ENCODE results near the gene TACC2. TPM values are rescaled to one million over a fixed set of nuclear protein-coding genes. Genes with fewer than 3 reads are reported as not detected.

TACC2 gene
- total RNA-seq, 1 experiment from 2014 or later, result 3.0 TPM

DNA sequence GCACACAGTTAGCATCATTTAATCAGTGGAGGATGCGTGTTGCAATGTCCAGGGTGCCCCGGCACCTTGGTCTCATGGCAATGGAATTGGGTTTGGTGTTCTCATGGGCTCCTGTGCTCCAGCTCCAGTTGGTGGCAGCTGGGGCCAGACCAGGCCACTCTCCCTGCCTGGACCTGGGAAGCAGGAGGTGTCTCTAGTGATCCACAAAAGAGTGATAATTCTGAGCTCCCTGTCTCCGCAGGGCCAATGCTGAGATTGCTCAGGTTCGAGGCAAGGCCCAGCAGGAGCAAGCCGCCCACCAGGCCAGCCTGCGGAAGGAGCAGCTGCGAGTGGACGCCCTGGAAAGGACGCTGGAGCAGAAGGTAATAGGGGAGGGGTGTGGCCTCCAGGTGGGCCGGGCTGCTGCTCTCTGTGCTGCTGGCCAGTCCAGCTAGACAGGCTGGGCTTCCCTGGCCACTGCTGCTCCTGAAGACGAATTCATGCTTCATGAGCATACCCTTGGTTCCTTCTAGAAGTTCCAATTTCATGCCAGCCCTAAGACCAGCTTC, 260.4 kb downstream of the TACC2 start:
- no peak for DNase-seq (ENCODE audit: low read depth, low spot score)
- in situ Hi-C loops (cut with HindIII; ENCODE audit: low pct_unique_long_range_greater_than_20kb, low sequenced_read_pairs), result no loop called here

DNA sequence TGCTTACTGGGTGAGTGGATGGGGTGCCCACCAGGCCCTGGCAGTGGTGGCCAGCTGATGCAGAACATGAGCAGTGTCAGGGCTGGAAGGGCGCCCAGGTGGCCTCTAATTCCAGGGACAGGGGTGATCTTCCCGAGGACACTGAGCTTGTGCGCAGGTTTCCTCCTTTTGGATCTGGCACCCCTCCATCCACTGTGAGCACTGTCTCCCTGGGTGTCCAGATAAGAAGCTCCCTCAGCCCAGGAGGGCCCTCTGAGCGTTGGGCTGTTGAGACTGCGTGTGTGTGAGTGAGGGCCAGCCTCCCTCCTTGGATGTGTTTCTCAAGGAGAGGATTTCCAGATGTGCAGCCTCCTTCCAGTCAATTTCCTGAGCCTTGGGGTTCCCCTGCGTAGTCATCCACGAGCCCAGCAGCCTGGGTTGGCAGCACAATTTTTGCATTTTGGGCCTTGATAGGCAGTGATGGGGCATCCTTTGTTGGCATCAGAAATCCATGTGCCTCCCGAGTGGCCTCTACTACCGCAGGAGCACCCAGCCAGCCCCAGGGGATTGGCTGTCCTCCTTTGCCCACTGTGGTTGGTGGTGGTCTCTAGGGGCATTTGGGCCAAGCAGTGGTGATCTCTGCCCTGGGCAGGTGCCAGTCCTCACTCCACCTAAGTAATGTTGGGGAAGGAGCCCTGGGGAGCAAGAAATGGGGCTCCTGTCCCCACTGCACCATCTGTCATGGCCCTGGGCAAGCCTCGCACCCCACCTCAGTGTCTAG, 261.2 kb downstream of the TACC2 start:
- in situ Hi-C loops (cut with HindIII; ENCODE audit: low pct_unique_long_range_greater_than_20kb, low sequenced_read_pairs), result no loop called here
- no peak for DNase-seq (ENCODE audit: low read depth, low spot score)

DNA sequence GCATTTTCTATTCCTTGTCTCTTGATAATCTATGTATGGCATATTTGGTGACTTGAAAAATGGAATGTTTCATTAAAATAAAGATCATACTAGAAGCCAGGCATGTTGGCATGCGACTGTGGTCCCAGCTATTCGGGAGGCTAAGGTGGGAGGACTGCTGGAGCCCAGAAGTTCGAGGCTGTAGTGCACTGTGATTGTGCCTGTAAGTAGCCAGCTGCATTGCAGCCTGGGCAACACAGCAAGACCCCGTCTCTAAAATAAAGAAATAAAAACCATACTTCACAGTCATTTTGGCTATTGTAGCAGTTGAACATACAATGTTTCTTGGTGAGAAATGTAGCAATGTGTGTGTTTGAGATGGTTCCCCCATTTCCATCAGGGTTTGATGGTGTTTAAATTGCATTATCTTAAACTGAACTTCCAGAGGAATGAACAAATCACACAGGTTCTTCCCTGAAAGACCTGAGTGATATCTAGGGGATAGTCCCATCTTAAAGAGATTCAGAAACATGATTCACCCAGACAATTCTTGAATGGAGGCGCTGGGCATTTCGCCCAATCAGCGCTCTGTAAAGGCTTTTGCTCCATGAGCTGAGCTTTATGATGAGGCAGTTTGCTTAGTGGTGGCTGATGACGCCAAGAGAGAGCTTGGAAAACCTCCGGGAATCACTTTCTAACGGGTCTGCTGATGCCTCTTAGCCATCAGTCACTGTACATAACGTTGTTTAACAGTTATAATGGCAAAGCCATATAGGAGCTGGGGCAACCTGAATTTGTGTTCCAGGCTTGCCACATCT, 262.7 kb downstream of the TACC2 start:
- no peak for DNase-seq (ENCODE audit: low read depth, low spot score)

DNA sequence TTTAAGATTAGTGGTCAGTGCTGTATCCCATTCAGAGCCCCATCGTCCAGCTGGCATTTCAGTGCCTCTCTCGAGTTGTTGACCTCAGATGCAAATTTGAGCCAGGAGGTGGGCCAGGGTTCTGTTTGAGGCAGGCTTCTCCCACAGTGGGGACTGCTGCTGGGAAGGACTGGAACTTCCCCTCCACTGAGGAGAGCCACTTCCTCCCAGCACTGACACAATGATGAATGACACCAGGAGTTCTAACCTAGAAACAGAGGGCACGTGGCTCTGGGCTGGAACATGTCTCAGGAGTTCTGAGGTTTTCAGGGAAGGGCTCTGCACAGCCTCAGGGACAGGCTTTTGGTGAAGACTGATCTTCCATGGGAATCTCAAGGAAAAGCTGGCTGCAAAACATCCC, 263.8 kb downstream of the TACC2 start:
- in situ Hi-C loops (cut with HindIII; ENCODE audit: low pct_unique_long_range_greater_than_20kb, low sequenced_read_pairs), result no loop called here
- no peak for DNase-seq (ENCODE audit: low read depth, low spot score)

More for the DNA sequence above, 262.7 kb downstream of the TACC2 start:
- in situ Hi-C loops (cut with HindIII; ENCODE audit: low pct_unique_long_range_greater_than_20kb, low sequenced_read_pairs), result no loop called here

DNA sequence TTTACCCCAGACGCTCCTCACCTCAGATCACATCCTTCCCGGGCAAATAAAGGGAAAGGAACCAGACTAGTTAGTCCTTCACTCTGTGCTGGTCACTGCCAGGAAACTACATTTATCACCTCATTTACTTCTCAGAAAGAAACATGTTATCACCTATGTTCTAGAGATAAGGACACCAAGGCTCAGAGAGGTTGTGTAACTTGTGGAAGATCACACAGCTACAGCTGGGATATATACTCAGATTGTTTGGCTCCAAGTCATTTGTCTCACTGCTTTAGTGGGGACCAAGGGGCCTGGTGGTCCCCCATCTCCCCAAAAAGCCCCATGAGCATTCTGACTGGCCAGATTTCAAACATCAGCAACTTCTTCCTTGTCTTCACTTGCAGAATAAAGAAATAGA, 264.6 kb downstream of the TACC2 start:
- in situ Hi-C loops (cut with HindIII; ENCODE audit: low pct_unique_long_range_greater_than_20kb, low sequenced_read_pairs), result no loop called here
- DNase-seq (ENCODE audit: low read depth, low spot score), result no peak

DNA sequence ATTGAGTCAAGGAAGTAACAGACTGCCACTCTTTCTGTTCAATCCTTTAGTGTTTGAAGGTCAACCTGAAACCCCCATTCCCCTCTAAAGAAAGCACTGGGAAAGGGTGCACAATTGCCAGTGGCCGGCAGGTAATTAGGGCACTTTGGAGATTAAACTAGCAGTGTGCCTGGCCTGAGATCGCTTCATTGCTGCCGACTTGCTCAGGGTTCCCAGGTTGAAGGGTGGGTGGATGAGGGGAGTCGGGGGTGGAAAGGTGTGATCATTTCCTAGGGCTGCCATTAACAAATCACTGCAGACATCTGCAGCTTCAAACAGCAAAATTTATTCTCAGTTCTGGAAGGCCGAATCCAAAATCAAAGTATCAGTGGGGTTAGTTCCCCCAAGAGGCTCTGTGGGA, 265.9 kb downstream of the TACC2 start:
- in situ Hi-C loops (cut with HindIII; ENCODE audit: low pct_unique_long_range_greater_than_20kb, low sequenced_read_pairs), result no loop called here
- no peak for DNase-seq (ENCODE audit: low read depth, low spot score)

DNA sequence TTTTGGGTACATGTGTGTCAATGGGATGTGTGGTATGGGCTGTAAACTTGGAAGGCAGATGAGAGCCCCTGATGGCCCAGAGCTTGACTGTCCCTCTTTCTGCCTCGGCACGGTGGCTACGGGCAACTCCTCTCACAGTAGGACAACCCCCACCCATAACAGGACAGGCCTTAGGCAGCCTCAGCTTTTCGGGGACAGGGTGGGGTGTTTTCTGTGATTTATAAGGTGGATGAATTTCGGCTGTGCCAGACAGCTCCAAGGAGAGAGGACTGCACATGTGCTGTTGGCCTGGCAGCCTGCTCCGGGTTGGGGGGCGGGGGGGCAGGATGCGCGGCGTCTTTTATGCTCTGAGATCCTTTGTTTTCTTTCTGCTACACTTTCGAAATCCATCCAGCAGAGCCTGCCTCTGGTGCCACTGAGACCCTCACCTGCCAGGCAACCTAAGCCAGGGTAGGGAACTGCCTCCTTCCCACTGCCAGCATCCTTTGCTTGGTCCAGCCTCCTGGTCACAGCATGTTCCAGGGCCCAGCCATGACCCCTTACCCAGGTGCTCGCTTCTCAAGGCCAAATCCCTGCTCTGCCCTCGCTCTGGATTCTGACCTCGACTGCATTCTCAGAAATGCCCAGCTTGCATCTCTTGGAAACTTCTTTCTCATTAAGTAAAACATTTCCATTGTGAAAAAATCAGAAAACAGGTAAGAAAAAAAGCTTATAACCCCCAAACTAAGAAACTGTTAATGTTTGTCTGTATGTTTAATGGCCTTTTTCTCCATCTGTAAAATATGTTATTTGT, 266.7 kb downstream of the TACC2 start:
- DNase-seq (ENCODE audit: low read depth, low spot score), result no peak
- in situ Hi-C loops (cut with HindIII; ENCODE audit: low pct_unique_long_range_greater_than_20kb, low sequenced_read_pairs), result no loop called here

DNA sequence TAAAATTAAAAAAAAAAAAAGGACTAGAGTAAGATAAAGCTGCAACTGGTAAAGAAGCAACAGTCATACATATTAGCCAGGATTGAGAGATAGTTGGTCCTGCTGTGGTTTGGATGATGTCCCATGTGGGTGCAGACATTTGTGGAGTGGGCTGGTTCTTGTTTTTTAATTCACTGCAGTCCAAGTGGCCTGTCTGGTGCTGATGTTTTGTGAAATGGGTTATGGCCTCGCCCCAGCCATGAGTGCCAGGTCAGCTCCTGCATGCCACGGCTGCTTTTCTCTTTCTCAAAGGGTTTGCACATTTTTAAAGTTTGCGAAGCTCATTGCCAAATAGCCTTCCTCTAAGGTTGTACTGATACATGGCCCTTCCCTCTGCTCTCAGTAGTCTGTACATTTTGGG, 268.1 kb downstream of the TACC2 start:
- in situ Hi-C loops (cut with HindIII; ENCODE audit: low pct_unique_long_range_greater_than_20kb, low sequenced_read_pairs), result no loop called here

DNA sequence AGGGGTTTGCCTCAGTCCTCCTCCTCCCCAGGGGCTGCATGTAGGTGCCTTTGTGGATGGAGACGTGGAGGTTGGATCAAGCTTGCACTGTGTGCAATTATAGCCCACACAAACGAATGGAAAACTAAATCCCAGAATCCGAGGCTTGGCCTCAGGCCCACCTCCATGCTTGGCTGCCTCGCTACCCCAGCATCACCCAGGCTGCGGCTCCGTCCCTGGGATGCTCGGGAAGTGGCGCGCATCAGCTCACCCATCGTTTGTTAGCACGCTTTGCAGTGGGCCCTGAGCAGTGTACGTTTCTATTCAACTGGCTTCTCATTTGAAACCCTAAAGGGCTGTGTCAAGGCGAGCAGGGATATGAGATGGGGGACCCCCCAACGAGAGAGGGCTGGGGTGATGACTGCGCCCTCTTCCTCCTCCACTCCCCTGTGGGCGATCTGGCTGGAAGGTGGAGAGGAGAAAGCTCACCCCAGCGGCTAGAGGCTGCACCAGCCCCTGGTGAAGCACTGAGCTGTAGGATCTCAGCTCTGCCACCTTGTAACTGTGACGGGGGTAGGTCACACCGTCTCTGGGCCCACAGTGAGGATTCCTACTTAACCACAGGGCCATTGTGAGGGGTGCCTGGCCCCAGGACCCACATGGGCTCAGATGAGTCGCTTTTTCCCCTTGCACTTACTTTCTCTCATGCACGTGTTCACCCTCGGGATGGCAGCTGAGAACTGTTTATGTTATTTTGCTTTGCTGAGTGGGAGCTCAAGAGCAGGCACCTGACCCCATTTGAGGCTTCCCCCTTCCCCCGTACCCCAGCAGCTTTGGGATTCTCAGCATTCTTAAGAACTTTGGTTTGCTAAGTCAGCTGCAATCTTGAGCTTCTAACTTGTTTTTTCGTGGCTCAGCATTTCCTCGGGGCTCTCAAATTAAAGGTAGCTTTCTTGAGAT, 269.4 kb downstream of the TACC2 start:
- in situ Hi-C loops (cut with HindIII; ENCODE audit: low pct_unique_long_range_greater_than_20kb, low sequenced_read_pairs), result no loop called here
- no peak for DNase-seq (ENCODE audit: low read depth, low spot score)

More for the DNA sequence above, 268.1 kb downstream of the TACC2 start:
- no peak for DNase-seq (ENCODE audit: low read depth, low spot score)

DNA sequence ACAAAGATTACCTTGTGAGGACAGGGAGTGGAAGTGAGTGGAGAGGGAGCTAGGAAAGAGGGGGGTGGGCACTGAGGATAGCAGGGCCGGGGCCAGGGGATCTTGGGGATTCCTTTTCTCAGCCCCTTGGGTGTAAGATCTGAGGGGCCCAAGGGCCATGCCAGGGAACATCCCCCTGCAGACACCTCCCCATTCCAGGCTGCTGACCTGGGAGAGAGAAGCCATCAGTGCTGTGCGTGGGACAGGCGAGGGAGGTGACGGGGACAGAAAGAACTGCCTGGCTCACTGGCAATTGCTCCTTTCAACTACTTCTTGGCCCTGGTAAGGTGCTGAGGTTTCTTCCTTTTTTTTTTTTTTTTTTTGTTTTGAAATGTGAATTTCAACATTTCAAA, 270.1 kb downstream of the TACC2 start:
- in situ Hi-C loops (cut with HindIII; ENCODE audit: low pct_unique_long_range_greater_than_20kb, low sequenced_read_pairs), result no loop called here
- DNase-seq (ENCODE audit: low read depth, low spot score), result no peak

DNA sequence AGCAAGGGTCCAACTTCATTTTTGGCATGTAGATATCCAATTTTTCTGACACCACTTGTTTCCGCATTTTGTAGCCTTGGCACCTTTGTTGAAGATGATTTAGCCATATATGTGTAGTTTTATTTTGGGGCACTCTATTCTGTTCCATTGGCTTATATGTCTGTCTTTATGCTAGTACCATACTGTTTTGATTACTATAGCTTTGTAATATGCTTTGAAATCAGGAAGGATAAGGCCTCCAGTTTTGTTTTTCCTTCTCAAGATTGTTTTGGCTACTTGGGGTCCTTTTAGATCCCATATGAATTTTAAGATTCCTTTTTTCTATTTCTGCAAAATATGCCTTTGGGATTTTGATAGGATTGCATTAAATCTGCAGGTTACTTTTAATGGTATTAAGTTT, 272.6 kb downstream of the TACC2 start:
- DNase-seq (ENCODE audit: low read depth, low spot score), result no peak
- in situ Hi-C loops (cut with HindIII; ENCODE audit: low pct_unique_long_range_greater_than_20kb, low sequenced_read_pairs), result no loop called here

DNA sequence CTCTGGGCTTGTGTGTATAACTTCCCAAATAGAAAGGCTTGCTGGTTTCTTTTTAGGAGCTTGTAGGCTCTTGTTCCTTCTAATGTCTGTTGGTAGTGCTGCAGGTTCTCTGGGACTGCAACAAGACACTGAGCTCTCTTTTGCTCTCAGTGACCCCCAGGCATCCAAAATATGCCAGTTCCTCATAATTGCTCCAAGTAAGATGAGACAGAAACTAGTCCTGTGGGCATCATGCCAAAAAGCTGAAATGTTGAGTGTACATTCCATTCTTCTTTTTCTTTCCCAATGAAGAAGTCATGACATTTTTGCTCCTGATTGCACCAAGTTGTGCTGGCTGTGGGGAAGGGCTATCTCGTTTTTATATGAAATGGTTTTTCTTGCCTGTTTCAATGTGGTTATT, 275.0 kb downstream of the TACC2 start:
- in situ Hi-C loops (cut with HindIII; ENCODE audit: low pct_unique_long_range_greater_than_20kb, low sequenced_read_pairs), result no loop called here
- DNase-seq (ENCODE audit: low read depth, low spot score), result no peak

DNA sequence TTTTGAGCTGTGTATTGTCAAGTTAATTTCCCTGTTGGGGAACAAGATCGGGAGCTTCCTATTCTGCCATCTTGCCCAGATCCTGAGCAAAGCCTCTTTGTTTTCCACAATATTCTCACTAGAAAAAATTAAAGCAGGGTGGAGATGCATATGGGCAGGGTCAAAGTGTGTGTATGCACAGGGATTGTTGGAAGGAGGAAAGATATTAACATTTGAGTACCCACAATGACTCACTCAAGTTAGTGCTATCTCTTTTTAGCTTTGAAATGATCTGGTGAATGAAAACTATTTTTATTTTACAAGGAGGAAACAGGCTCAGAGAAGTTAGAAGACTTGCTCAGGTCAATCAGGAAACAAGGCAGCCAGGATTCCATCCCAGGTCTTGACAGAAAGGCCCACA, 275.5 kb downstream of the TACC2 start:
- DNase-seq (ENCODE audit: low read depth, low spot score), result no peak
- in situ Hi-C loops (cut with HindIII; ENCODE audit: low pct_unique_long_range_greater_than_20kb, low sequenced_read_pairs), result no loop called here

DNA sequence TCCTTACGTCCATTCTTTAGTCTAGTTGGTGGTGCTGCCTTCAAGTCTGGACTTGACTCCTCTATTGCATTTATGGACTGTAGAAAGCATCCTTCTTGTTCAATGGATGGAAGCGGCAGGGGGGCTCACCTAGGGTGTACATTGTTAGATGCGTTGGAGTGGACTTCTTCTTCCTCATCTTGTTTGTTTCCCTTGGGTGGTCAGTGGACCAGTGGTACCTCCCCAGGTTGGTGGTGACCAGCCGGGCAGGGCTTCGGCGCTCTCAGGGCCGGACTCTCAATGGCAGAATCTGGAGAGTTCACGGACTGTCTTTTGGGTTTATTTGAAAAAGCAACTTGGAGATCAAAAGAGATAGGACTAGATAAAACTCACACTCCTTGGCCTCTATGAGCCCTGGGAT, 276.0 kb downstream of the TACC2 start:
- in situ Hi-C loops (cut with HindIII; ENCODE audit: low pct_unique_long_range_greater_than_20kb, low sequenced_read_pairs), result no loop called here
- no peak for DNase-seq (ENCODE audit: low read depth, low spot score)

DNA sequence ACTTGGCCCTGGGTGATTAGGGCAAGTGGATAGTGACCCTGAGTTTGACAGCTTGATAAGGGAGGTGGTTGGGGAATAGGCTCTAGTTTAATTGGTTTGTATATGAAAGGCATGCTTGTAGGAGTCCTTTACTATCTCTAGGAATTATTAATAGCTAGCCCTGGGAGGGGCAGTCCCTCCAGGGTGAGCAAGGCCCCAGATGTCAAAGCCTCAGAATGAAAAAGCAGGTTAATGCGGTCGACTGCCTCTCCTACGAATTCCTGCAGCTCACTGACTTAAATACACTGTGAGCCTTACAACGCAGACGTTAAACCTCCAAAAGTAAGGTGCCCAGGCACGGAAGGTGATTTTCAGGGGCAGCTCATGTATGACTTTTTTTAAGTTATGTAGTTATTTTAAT, 276.9 kb downstream of the TACC2 start:
- DNase-seq (ENCODE audit: low read depth, low spot score), result no peak
- in situ Hi-C loops (cut with HindIII; ENCODE audit: low pct_unique_long_range_greater_than_20kb, low sequenced_read_pairs), result no loop called here

DNA sequence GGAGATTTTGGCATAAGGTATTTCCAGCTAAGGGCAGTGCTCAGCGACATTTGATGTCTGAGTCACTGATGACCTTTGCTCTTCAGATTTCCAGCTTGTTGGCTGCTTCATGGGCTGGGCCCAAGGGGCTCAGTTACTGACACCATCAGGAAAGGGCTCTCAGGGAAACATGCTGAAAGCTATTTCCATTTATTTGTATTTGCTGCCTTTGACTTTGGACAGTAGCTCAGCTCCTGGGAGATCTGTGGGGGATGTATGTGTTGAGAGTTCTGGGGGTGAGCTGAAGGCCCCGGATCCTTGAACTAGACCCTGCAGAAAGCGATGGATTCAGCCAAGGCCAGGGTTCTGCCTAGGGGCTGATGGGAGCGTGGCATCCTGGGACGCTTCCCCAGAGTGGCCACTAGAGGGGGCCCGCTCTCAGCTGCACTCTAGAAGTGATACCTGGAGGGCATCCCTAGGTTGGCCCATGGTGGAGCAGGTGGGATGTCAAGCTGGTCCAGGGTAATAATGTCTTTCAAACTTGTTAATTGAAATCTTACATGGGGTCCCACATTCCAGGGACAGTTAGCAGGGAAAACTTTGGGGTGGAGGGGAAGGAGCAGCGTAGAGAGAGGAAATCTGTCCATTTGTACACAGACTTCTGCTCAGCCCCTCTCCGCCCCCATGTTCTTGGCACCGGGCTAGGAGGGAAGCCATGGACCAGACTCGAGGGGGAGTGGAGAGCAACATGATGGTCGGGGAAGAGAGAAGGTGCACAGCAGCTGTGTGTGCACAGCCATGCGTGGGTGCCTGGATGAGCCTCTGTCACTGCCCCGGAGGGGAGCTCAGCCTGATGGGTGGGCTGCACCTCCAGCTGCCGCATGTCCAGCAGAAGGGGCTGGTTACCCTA, 279.1 kb downstream of the TACC2 start:
- in situ Hi-C loops (cut with HindIII; ENCODE audit: low pct_unique_long_range_greater_than_20kb, low sequenced_read_pairs), result no loop called here

More for the DNA sequence above, 279.1 kb downstream of the TACC2 start:
- DNase-seq (ENCODE audit: low read depth, low spot score), result peak; percentile 52

All from SK-MEL-5 (cell line).